HL-60 (cell line): ENCODE measurements around the gene TTC24.

Source experiments
- DNase-seq, 2 experiments: peaks; one replicate each; pipeline ENCODE4 v3.0.0-alpha.2; 2010 to 2020; ENCODE audit warnings: low read depth in 1 of 2, low spot score in 1 of 2
- H3K27ac ChIP-seq: fragments of 250-450 bp; sonication (Bioruptor Pico); replicated peaks from 2 replicates; pipeline ENCODE4 v1.5.1; 2020; ENCODE audit warnings: mild to moderate bottlenecking, moderate library complexity
- H3K27me3 ChIP-seq: fragments of 250-450 bp; sonication (Bioruptor Pico); 2 replicates; pipeline ENCODE4 v1.5.1; 2021; ENCODE audit warnings: mild to moderate bottlenecking, moderate library complexity; ENCODE audit not compliant: insufficient read depth, poor library complexity, severe bottlenecking
- H3K4me3 ChIP-seq: replicated peaks from 2 replicates; pipeline ENCODE4 v1.5.1; 2011; ENCODE audit warnings: mild to moderate bottlenecking, control low read depth, low read length; ENCODE audit not compliant: insufficient read depth
- CTCF ChIP-seq: IDR thresholded peaks from one replicate; pipeline ENCODE4 v1.5.1; 2011; ENCODE audit warnings: low read length, control low read depth, inconsistent platforms; ENCODE audit not compliant: insufficient read depth
- GABPA ChIP-seq: IDR thresholded peaks from 2 replicates; pipeline ENCODE4 v1.6.1; 2012; ENCODE audit warnings: low read depth
- POLR2AphosphoS5 ChIP-seq: IDR thresholded peaks from 2 replicates; pipeline ENCODE4 v1.6.1; 2012; ENCODE audit warnings: low read depth
- REST ChIP-seq: IDR thresholded peaks from 2 replicates; pipeline ENCODE4 v1.6.1; 2012; ENCODE audit warnings: low read depth; ENCODE audit not compliant: insufficient replicate concordance
- SPI1 ChIP-seq: IDR thresholded peaks from 2 replicates; pipeline ENCODE4 v1.6.1; 2012; ENCODE audit warnings: low read depth, mild to moderate bottlenecking, borderline replicate concordance

Gene TTC24

GRCh38 chr1:156572663-156573018 lies 6.9 kb upstream of the TTC24 start:
- DNase-seq, result no peak
- Histone ChIP-seq H3K27me3 (no peaks in the 10 kb centered on the region), H3K4me3 (peak overlapping the region; percentile 87), H3K27ac (no peak overlapping the region)
- TF ChIP-seq POLR2AphosphoS5 (no peak), REST (no peak), CTCF (no peak), SPI1 (no peak)

GRCh38 chr1:156574039-156574633 lies 5.4 kb upstream of the TTC24 start:
- DNase-seq, result no peak
- no peak overlapping the region for H3K4me3 ChIP-seq

GRCh38 chr1:156577550-156577949 lies 2.0 kb upstream of the TTC24 start:
- Histone ChIP-seq H3K27ac (no peak overlapping the region), H3K4me3 (no peak overlapping the region), H3K27me3 (no peaks in the 10 kb centered on the region)
- no peak for DNase-seq
- TF ChIP-seq SPI1, result no peak
- no peak for TF ChIP-seq CTCF
- no peak for TF ChIP-seq REST
- no peak for TF ChIP-seq GABPA
- no peak for TF ChIP-seq POLR2AphosphoS5

More at GRCh38 chr1:156574039-156574633, 5.4 kb upstream of the TTC24 start:
- TF ChIP-seq GABPA, result no peak
- no peak for TF ChIP-seq CTCF
- no peak for TF ChIP-seq REST
- no peak for TF ChIP-seq SPI1
- TF ChIP-seq POLR2AphosphoS5, result no peak
- no peak overlapping the region for H3K27ac ChIP-seq
- H3K27me3 ChIP-seq, result no peaks in the 10 kb centered on the region
